NCI-H1105 treated with DMSO at 0.1 percent for 48 hours (cell line): ENCODE results near the gene ARID1B.

Experiments used
- DNase-seq: peaks from one replicate; lab custom pipeline; 2025; lab: John Stamatoyannopoulos, UW

Gene ARID1B

GRCh38 chr6:156776840-156777576, at the start of gene ARID1B:
Gene ARID1B, plus strand, starts transcription at chr6:156777378. Its CDS starts 303 bp downstream, at chr6:156777681.
- DNase-seq: peak; percentile 90

- peak; percentile 58 for DNase-seq
Measured at GRCh38 chr6:156727715-156728385, 49.3 kb upstream of the ARID1B start.

- no peak for DNase-seq
Measured at GRCh38 chr6:156729248-156729647, 47.9 kb upstream of the ARID1B start.

GRCh38 chr6:156731396-156731795, 45.8 kb upstream of the ARID1B start:
- DNase-seq: peak; percentile 98

- DNase-seq: no peak
Measured at GRCh38 chr6:156735751-156736150, 41.4 kb upstream of the ARID1B start.

- no peak for DNase-seq
Measured at GRCh38 chr6:156740604-156741003, 36.6 kb upstream of the ARID1B start.

GRCh38 chr6:156741287-156742073, 35.7 kb upstream of the ARID1B start:
- DNase-seq: no peak

- no peak for DNase-seq
Measured at GRCh38 chr6:156747715-156748114, 29.5 kb upstream of the ARID1B start.

- DNase-seq: no peak
Measured at GRCh38 chr6:156748504-156748903, 28.7 kb upstream of the ARID1B start.

- no peak for DNase-seq
Measured at GRCh38 chr6:156752666-156753301, 24.4 kb upstream of the ARID1B start.

- no peak for DNase-seq
Measured at GRCh38 chr6:156756630-156757610, 20.3 kb upstream of the ARID1B start.

GRCh38 chr6:156757849-156758248, 19.3 kb upstream of the ARID1B start:
- DNase-seq: no peak

GRCh38 chr6:156760377-156760776, 16.8 kb upstream of the ARID1B start:
- DNase-seq: no peak

- no peak for DNase-seq
Measured at GRCh38 chr6:156762547-156762946, 14.6 kb upstream of the ARID1B start.

- DNase-seq: no peak
Measured at GRCh38 chr6:156765117-156765516, 12.1 kb upstream of the ARID1B start.

- DNase-seq: no peak
Measured at GRCh38 chr6:156767603-156768467, 9.3 kb upstream of the ARID1B start.

- DNase-seq: no peak
Measured at GRCh38 chr6:156771047-156771446, 6.1 kb upstream of the ARID1B start.

GRCh38 chr6:156771761-156772160, 5.4 kb upstream of the ARID1B start:
- DNase-seq: no peak

GRCh38 chr6:156773476-156773875, 3.7 kb upstream of the ARID1B start:
- no peak for DNase-seq
